Smooth muscle cell (in vitro differentiated cells): ENCODE measurements around the gene EGR2. TPM values are rescaled to one million over a fixed set of nuclear protein-coding genes. Genes with fewer than 3 reads are reported as not detected.

Source experiments
- DNase-seq: peaks from one replicate; lab custom pipeline; 2025; ENCODE audit not compliant: unreplicated experiment; lab: John Stamatoyannopoulos, UW
- H2AFZ ChIP-seq: fragments of 200-600 bp; sonication (generic); 2 replicates; pipeline ENCODE4 v1.6.0; 2016; ENCODE audit warnings: antibody characterized with exemption, low read depth, mild to moderate bottlenecking
- H3F3A ChIP-seq: fragments of 200-600 bp; sonication (generic); 2 replicates; pipeline ENCODE4 v1.6.0; 2017; ENCODE audit warnings: antibody characterized with exemption, low read depth
- H3K27ac ChIP-seq: fragments of 200-600 bp; sonication (generic); 2 replicates; pipeline ENCODE4 v1.5.1; 2016; ENCODE audit warnings: low read depth, mild to moderate bottlenecking
- H3K27me3 ChIP-seq: fragments of 200-600 bp; sonication (generic); 2 replicates; pipeline ENCODE4 v1.6.1; 2016; ENCODE audit warnings: low read depth, mild to moderate bottlenecking
- H3K36me3 ChIP-seq: fragments of 200-600 bp; sonication (generic); 2 replicates; pipeline ENCODE4 v1.5.1; 2016; ENCODE audit warnings: low read depth
- H3K4me1 ChIP-seq: fragments of 200-600 bp; sonication (generic); 2 replicates; pipeline ENCODE4 v1.5.1; 2016; ENCODE audit warnings: low read depth
- H3K4me2 ChIP-seq: fragments of 200-600 bp; sonication (generic); 2 replicates; pipeline ENCODE4 v1.6.0; 2016; ENCODE audit warnings: mild to moderate bottlenecking
- H3K4me3 ChIP-seq: fragments of 200-600 bp; sonication (generic); 2 replicates; pipeline ENCODE4 v1.5.1; 2016; ENCODE audit warnings: mild to moderate bottlenecking
- H3K79me2 ChIP-seq: fragments of 200-600 bp; sonication (generic); 2 replicates; pipeline ENCODE4 v1.6.0; 2016; ENCODE audit warnings: low read depth, mild to moderate bottlenecking
- H3K9ac ChIP-seq: fragments of 200-600 bp; sonication (generic); 2 replicates; pipeline ENCODE4 v1.6.0; 2016; ENCODE audit warnings: low read depth
- H3K9me3 ChIP-seq: fragments of 200-600 bp; sonication (generic); replicated peaks from 2 replicates; pipeline ENCODE4 v1.5.1; 2016; ENCODE audit warnings: low read depth
- H4K20me1 ChIP-seq: fragments of 200-600 bp; sonication (generic); 2 replicates; pipeline ENCODE4 v1.6.0; 2016; ENCODE audit warnings: low read depth
- CTCF ChIP-seq: fragments of 200-600 bp; sonication (generic); IDR thresholded peaks from 2 replicates; pipeline ENCODE4 v1.5.1; 2017; ENCODE audit warnings: borderline replicate concordance, mild to moderate bottlenecking, antibody characterized with exemption; ENCODE audit not compliant: insufficient read depth, poor library complexity, severe bottlenecking
- WGBS: methylation state at CpG from one replicate; pipeline ENCODE4 v1.1.7; 2016; ENCODE audit warnings: low lambda C conversion rate; 5-methylcytosine and 5-hydroxymethylcytosine counted together
- polyA plus RNA-seq: library from polyadenylated mRNA; unstranded; fragments of >200 nt; fragmentation: Nextera tagmentation; extraction: Ambion mirVana; gene quantifications from 2 replicates; pipeline ENCODE4 v1.2.1, GENCODE V29; 2016
- total RNA-seq: library from RNA; depleted of rRNA; stranded (reverse); fragments of >200 nt; gene quantifications from 2 replicates; pipeline ENCODE4 v1.2.3, GENCODE V29; 2014

EGR2 gene
- total and polyA plus RNA-seq, 2 experiments from 2014 or later = 209 to 433 TPM

- Histone ChIP-seq H2AFZ (no peak overlapping the region), H3F3A (peaks cover 6% of the 10 kb centered on the region), H3K27me3 (no peaks in the 10 kb centered on the region), H3K4me3 (no peak overlapping the region), H3K79me2 (no peaks in the 10 kb centered on the region), H3K9ac (no peak overlapping the region), H3K9me3 (no peaks in the 10 kb centered on the region), H3K36me3 (no peaks in the 10 kb centered on the region), H3K4me1 (peaks cover 6% of the 10 kb centered on the region), H3K4me2 (peak overlapping the region; percentile 26), H4K20me1 (no peaks in the 10 kb centered on the region), H3K27ac (peak overlapping the region; percentile 54)
- 4% methylated on average over 2 of the region's 2 CpGs for WGBS
- TF ChIP-seq CTCF = no peak
- no peak for DNase-seq
These were observed 15.2 kb upstream of the EGR2 start for GRCh38 chr10:62831346-62831745.

- Histone ChIP-seq H3K79me2 (no peaks in the 10 kb centered on the region), H3K4me1 (peaks cover 6% of the 10 kb centered on the region), H3K27ac (peak overlapping the region; percentile 41), H3K36me3 (no peaks in the 10 kb centered on the region), H3K9me3 (no peaks in the 10 kb centered on the region), H3F3A (peaks cover 6% of the 10 kb centered on the region), H3K4me3 (no peak overlapping the region), H3K27me3 (no peaks in the 10 kb centered on the region), H4K20me1 (no peaks in the 10 kb centered on the region), H2AFZ (peak overlapping the region; percentile 33), H3K9ac (no peak overlapping the region), H3K4me2 (peak overlapping the region; percentile 26)
- 55% methylated on average over 4 of the region's 4 CpGs for WGBS
- no peak for DNase-seq
- TF ChIP-seq CTCF = no peak
These were observed 14.5 kb upstream of the EGR2 start for GRCh38 chr10:62830679-62831078.

GRCh38 chr10:62829622-62830021, 13.5 kb upstream of the EGR2 start:
- Histone ChIP-seq H3K9me3 (no peaks in the 10 kb centered on the region), H3K4me3 (no peak overlapping the region), H4K20me1 (no peaks in the 10 kb centered on the region), H3K36me3 (no peaks in the 10 kb centered on the region), H3K27me3 (no peaks in the 10 kb centered on the region), H3K4me2 (no peak overlapping the region), H2AFZ (no peak overlapping the region), H3K79me2 (no peaks in the 10 kb centered on the region), H3K9ac (no peak overlapping the region), H3K27ac (no peak overlapping the region), H3F3A (peaks cover 6% of the 10 kb centered on the region), H3K4me1 (peaks cover 6% of the 10 kb centered on the region)
- TF ChIP-seq CTCF = no peak
- DNase-seq = no peak
- WGBS = 89% methylated on average over 2 of the region's 2 CpGs

GRCh38 chr10:62826273-62826672, 10.1 kb upstream of the EGR2 start:
- no peaks in the 10 kb centered on the region for H3K36me3 ChIP-seq
- no peak overlapping the region for H3K4me3 ChIP-seq
- 85% methylated on average over 1 of the region's 1 CpG for WGBS
- TF ChIP-seq CTCF = no peak
- H3K27ac ChIP-seq = no peak overlapping the region
- no peak overlapping the region for H3K4me2 ChIP-seq
- H3K27me3 ChIP-seq = peaks cover 14% of the 10 kb centered on the region
- no peaks in the 10 kb centered on the region for H3K79me2 ChIP-seq
- H3K4me1 ChIP-seq = peaks cover 6% of the 10 kb centered on the region
- DNase-seq = no peak
- no peak overlapping the region for H2AFZ ChIP-seq
- H3F3A ChIP-seq = peaks cover 6% of the 10 kb centered on the region
- no peak overlapping the region for H3K9ac ChIP-seq
- H4K20me1 ChIP-seq = no peaks in the 10 kb centered on the region
- no peaks in the 10 kb centered on the region for H3K9me3 ChIP-seq
